Muscle layer of duodenum (tissue), 2 donors: ENCODE measurements around the gene ZNF316.

Experiments used
- H3K27ac ChIP-seq: one replicate; pipeline ENCODE4 v1.7.0; 2013; ENCODE audit warnings: mild to moderate bottlenecking, low read length
- H3K27me3 ChIP-seq: one replicate; pipeline ENCODE4 v1.7.0; 2013; ENCODE audit warnings: low read depth, mild to moderate bottlenecking, control low read depth, low read length
- H3K36me3 ChIP-seq, 2 donors: one replicate each; pipeline ENCODE4 v1.7.0; 2013; ENCODE audit warnings: low read length in 2 of 2, control low read depth in 1 of 2, mild to moderate bottlenecking in 1 of 2; ENCODE audit not compliant: insufficient read depth in 2 of 2, control insufficient read depth in 1 of 2
- H3K4me1 ChIP-seq, 2 donors: one replicate each; pipeline ENCODE4 v1.7.0; 2013; ENCODE audit warnings: low read length in 2 of 2, mild to moderate bottlenecking in 2 of 2, control low read depth in 1 of 2, moderate library complexity in 1 of 2; ENCODE audit not compliant: insufficient read depth in 2 of 2, control insufficient read depth in 1 of 2
- H3K4me3 ChIP-seq, 2 donors: one replicate each; pipeline ENCODE4 v1.7.0; 2013; ENCODE audit warnings: low read length in 2 of 2, low read depth in 1 of 2, mild to moderate bottlenecking in 1 of 2
- H3K9me3 ChIP-seq, 2 donors: one replicate each; pipeline ENCODE4 v1.7.0; 2013; ENCODE audit warnings: low read length in 2 of 2, control low read depth in 1 of 2, mild to moderate bottlenecking in 1 of 2; ENCODE audit not compliant: control insufficient read depth in 1 of 2
- donor health status: healthy.

The ZNF316 gene

DNA sequence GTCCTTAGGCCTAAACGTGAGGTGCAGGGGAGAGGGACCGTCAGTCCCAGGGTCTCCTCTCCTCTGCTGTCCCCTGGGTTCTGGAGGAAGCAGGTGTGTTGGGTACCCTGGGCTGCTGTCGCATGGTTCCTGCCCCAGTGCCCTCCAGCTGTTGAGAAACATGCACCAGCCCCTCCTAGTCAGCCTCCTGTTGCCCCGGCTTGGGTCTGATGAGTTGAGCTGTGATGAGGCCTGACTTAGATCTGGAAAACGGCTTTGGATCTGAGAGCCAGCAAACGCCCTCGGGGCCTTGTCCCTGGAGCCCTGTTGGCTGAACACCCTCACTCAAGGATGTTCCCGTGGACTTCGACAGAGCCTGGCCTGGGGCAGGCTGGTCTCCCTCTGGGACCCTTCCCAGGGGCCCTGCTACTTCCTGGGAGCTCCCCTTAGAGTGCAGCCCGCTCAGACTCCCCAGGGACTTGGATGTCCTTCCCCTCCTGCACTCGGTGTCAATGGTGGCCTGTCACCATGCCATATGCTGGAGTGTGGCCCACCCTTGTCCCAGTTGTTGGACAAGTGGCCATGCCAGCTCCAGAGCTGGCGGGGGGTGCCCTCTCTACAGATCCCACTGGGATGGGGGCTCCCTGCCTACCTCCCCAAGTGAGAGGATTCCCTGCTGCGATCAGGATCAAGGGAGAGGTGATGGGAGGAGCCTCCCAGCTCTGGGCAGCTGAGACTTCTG is 12.3 kb downstream of the ZNF316 start:
- no peak overlapping the region for H3K27ac ChIP-seq
- no peak overlapping the region for H3K4me3 ChIP-seq
- H3K9me3 ChIP-seq = peaks cover 0 to 3% of the 10 kb centered on the region in 2 donors
- peaks cover 13 to 80% of the 10 kb centered on the region in 2 donors for H3K36me3 ChIP-seq
- H3K27me3 ChIP-seq = no peaks in the 10 kb centered on the region
- H3K4me1 ChIP-seq = no peaks in the 10 kb centered on the region

DNA sequence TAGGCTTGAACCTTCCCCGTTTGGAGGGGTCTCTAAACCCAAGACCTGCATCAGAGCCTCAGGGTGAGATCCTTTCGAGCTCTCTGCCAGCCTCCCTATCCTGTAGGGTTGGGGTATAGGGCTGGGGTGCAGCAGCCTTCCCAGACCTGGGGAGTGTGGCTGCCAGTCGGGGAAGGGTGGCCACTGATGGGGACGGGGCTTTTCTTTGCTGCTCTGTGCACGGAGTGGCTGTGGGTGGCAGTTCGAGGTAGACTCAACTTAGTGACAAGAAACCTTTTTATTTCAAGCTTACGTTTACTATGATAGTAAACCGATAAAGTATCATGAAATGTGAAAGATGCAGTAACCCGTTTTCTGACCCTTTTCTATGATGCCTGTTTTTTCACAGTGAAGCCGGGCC is 13.0 kb downstream of the ZNF316 start:
- H3K27me3 ChIP-seq = no peaks in the 10 kb centered on the region
- no peak overlapping the region for H3K27ac ChIP-seq
- no peak overlapping the region for H3K4me3 ChIP-seq
- peaks cover 6 to 80% of the 10 kb centered on the region in 2 donors for H3K36me3 ChIP-seq
- peaks cover 0 to 3% of the 10 kb centered on the region in 2 donors for H3K9me3 ChIP-seq
- no peaks in the 10 kb centered on the region for H3K4me1 ChIP-seq

DNA sequence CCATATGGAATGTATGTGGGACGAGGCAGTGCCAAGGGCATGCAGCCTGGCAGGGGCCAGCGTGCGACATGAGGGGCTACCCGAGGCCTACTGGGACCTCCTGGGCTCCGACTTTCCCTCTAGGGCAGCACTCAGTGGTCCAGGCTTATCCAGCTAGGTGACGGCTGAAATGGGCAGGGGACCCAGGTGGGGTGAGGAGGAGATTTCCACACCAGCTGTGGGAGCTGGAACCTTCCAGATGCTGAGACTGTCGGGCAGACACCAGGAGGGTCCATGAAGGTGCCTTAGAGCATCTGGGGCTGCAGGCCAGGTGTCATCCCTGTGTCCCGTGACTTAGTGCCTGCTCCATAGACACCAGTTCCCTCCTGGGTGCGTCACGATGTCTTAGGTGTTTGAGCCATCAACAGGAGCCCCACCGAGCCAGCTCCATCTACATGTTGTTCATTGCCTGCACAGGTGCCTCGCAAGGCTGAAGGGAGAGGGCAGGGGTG is 13.4 kb downstream of the ZNF316 start:
- Histone ChIP-seq H3K4me3 (no peak overlapping the region), H3K4me1 (no peaks in the 10 kb centered on the region), H3K9me3 (peaks cover 0 to 3% of the 10 kb centered on the region in 2 donors), H3K27me3 (no peaks in the 10 kb centered on the region), H3K36me3 (peaks cover 6 to 82% of the 10 kb centered on the region in 2 donors), H3K27ac (no peak overlapping the region)

DNA sequence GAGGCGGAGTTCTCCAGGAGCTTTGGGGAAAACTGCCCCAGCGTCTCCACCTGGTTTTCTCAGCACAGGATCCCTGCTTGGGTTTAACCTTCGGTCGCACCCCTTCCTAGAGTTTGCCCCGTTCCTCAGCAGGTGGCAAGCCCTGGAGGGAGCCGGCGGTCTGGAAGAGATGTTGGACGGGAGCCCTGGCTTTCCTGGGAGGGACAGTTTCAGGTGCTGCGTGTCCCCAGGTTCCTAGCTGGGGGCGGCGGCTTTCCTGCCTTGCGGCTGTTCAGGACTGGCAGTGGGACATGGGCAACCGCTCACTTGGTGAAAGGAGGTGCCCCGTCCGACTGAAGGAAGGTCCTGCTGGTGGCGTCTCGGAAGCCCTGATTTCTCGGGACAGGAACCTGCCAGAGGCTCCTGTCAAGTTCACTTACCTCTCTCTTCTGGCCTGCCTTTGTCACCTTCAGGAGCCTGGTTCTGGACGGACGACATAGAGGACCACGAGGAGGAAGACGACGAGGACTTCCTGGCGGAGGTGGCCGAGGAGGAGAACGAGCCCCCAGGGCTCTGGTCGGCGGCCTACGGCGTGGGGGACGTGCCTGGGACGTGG is 14.8 kb downstream of the ZNF316 start:
- Histone ChIP-seq H3K9me3 (peaks cover 0 to 3% of the 10 kb centered on the region in 2 donors), H3K27me3 (no peaks in the 10 kb centered on the region), H3K4me3 (no peak overlapping the region), H3K27ac (no peak overlapping the region), H3K4me1 (no peaks in the 10 kb centered on the region), H3K36me3 (peaks cover 4 to 76% of the 10 kb centered on the region in 2 donors)

GRCh38 chr7:6652446-6653011 is 15.4 kb downstream of the ZNF316 start:
- Histone ChIP-seq H3K27ac (no peak overlapping the region), H3K4me1 (no peaks in the 10 kb centered on the region), H3K27me3 (no peaks in the 10 kb centered on the region), H3K9me3 (peaks cover 0 to 3% of the 10 kb centered on the region in 2 donors), H3K4me3 (no peak overlapping the region), H3K36me3 (peaks cover 4 to 71% of the 10 kb centered on the region in 2 donors)

- Histone ChIP-seq H3K27ac (no peak overlapping the region), H3K27me3 (no peaks in the 10 kb centered on the region), H3K4me1 (no peaks in the 10 kb centered on the region), H3K36me3 (peaks cover 4 to 63% of the 10 kb centered on the region in 2 donors), H3K9me3 (peaks cover 0 to 3% of the 10 kb centered on the region in 2 donors), H3K4me3 (no peak overlapping the region)
These were observed 16.2 kb downstream of the ZNF316 start for GRCh38 chr7:6653071-6654003.

- peaks cover 0 to 3% of the 10 kb centered on the region in 2 donors for H3K9me3 ChIP-seq
- H3K4me3 ChIP-seq = no peak overlapping the region
- H3K27me3 ChIP-seq = no peaks in the 10 kb centered on the region
- H3K27ac ChIP-seq = no peak overlapping the region
- H3K4me1 ChIP-seq = no peaks in the 10 kb centered on the region
- H3K36me3 ChIP-seq = peaks cover 4 to 53% of the 10 kb centered on the region in 2 donors
These were observed 17.2 kb downstream of the ZNF316 start for GRCh38 chr7:6654113-6654841.

GRCh38 chr7:6654842-6655610 is 17.9 kb downstream of the ZNF316 start:
- Histone ChIP-seq H3K9me3 (peaks cover 0 to 3% of the 10 kb centered on the region in 2 donors), H3K4me3 (no peak overlapping the region), H3K4me1 (no peaks in the 10 kb centered on the region), H3K27me3 (no peaks in the 10 kb centered on the region), H3K36me3 (peaks cover 4 to 46% of the 10 kb centered on the region in 2 donors), H3K27ac (no peak overlapping the region)

DNA sequence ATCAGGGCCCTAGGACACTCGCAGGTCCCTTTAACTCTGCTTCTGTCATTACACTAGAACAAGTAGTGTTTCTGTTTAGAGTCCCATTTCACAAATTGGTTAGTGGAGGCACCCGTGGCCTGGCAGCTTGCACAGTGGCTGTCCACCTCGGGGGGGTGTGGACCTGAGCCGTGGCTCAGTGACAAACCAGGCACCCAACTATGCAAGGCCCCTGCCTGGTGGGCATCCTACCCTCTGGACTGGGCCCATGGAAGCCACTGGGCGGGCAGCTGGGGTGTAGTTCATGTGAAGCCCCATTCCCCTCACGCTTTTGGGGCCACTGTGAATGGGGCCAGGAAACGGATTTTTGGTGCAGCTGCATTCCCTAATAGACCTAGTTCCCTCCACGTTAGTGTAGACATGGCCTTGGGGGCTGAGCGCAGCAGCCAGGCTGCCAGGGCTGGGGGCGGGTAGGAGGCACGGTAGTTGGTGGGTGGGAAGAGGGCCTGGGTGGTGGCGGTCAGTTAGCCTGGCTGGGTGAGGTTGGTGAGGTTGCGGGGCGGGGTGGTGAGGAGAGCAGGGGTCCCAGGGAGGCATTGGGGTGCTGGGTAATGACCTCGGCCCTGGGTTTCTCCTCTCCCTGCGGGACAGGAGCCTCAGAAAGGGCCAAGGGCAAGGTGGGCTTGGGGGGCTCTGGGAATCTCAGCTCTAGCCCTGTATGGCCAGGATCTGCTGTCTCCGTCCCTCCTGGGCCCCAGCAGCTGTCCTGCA is 18.7 kb downstream of the ZNF316 start:
- Histone ChIP-seq H3K36me3 (peaks cover 2 to 39% of the 10 kb centered on the region in 2 donors), H3K4me1 (no peaks in the 10 kb centered on the region), H3K27me3 (no peaks in the 10 kb centered on the region), H3K4me3 (no peak overlapping the region), H3K9me3 (peaks cover 0 to 3% of the 10 kb centered on the region in 2 donors), H3K27ac (no peak overlapping the region)
